ENCODE measurements around the gene PDE4B.

PDE4B gene

GRCh38 chr1:66207484-66207883, 414.8 kb downstream of the PDE4B start:
- DNase-seq: no peak

GRCh38 chr1:66208632-66209031, 415.9 kb downstream of the PDE4B start:
- DNase-seq: no peak

GRCh38 chr1:66210635-66211244, 418.0 kb downstream of the PDE4B start:
- no peak for DNase-seq

- DNase-seq: no peak
Measured at GRCh38 chr1:66211521-66211920, 418.8 kb downstream of the PDE4B start.

- DNase-seq: no peak
Measured at GRCh38 chr1:66213491-66213890, 420.8 kb downstream of the PDE4B start.

GRCh38 chr1:66214901-66215300, 422.2 kb downstream of the PDE4B start:
- no peak for DNase-seq

GRCh38 chr1:66217021-66217420, 424.3 kb downstream of the PDE4B start:
- no peak for DNase-seq

- no peak for DNase-seq
Measured at GRCh38 chr1:66217561-66217960, 424.9 kb downstream of the PDE4B start.

- DNase-seq: no peak
Measured at GRCh38 chr1:66220477-66220876, 427.8 kb downstream of the PDE4B start.

GRCh38 chr1:66223681-66224080, 431.0 kb downstream of the PDE4B start:
- no peak for DNase-seq

- no peak for DNase-seq
Measured at GRCh38 chr1:66226985-66227384, 434.3 kb downstream of the PDE4B start.

- DNase-seq: no peak
Measured at GRCh38 chr1:66227966-66228365, 435.3 kb downstream of the PDE4B start.

GRCh38 chr1:66231217-66231616, 438.5 kb downstream of the PDE4B start:
- DNase-seq: no peak

- DNase-seq: no peak
Measured at GRCh38 chr1:66231681-66232463, 439.2 kb downstream of the PDE4B start.

- no peak for DNase-seq
Measured at GRCh38 chr1:66237042-66237441, 444.3 kb downstream of the PDE4B start.

- no peak for DNase-seq
Measured at GRCh38 chr1:66237722-66238479, 445.2 kb downstream of the PDE4B start.

GRCh38 chr1:66239834-66240233, 447.1 kb downstream of the PDE4B start:
- DNase-seq: no peak

- DNase-seq: no peak
Measured at GRCh38 chr1:66240491-66241484, 448.1 kb downstream of the PDE4B start.

GRCh38 chr1:66242646-66243547, 450.2 kb downstream of the PDE4B start:
- peak; percentile 84 for DNase-seq

GRCh38 chr1:66243548-66244130, 450.9 kb downstream of the PDE4B start:
- no peak for DNase-seq

GRCh38 chr1:66244429-66244828, 451.7 kb downstream of the PDE4B start:
- no peak for DNase-seq
